ENCODE data around the gene SLC25A29.

GRCh38 chr14:100299238-100299560 is 7.0 kb downstream of the SLC25A29 start:
- TF ChIP-seq, protein P1, sequence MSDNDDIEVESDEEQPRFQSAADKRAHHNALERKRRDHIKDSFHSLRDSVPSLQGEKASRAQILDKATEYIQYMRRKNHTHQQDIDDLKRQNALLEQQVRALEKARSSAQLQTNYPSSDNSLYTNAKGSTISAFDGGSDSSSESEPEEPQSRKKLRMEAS (CRISPR knock-in tag; IDR thresholded peaks at IDR 0.05) = no peak
- TF ChIP-seq ATF1 (CRISPR knock-in tag; IDR thresholded peaks at IDR 0.05) (no peak), USF1 (CRISPR knock-in tag; IDR thresholded peaks at IDR 0.05) (no peak), ATF2 (CRISPR knock-in tag; IDR thresholded peaks at IDR 0.05; ENCODE audit: borderline replicate concordance, low read depth) (no peak), CTCF (IDR thresholded peaks at IDR 0.05) (no peak), ZNF423 (CRISPR knock-in tag; IDR thresholded peaks at IDR 0.05) (no peak), NFYB (CRISPR knock-in tag; conservative IDR thresholded peaks at IDR 0.05; ENCODE audit: low read depth) (no peak), ZNF317 (CRISPR knock-in tag; IDR thresholded peaks at IDR 0.05; ENCODE audit: borderline replicate concordance, low read depth) (no peak), ETV6 (CRISPR knock-in tag; IDR thresholded peaks at IDR 0.05) (no peak)
- TF ChIP-seq, protein P2, sequence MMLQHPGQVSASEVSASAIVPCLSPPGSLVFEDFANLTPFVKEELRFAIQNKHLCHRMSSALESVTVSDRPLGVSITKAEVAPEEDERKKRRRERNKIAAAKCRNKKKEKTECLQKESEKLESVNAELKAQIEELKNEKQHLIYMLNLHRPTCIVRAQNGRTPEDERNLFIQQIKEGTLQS (CRISPR knock-in tag; conservative IDR thresholded peaks at IDR 0.05) = no peak
